Lower leg skin (tissue), 4 donors: ENCODE measurements around the gene PPFIBP2. TPM values are rescaled to one million over a fixed set of nuclear protein-coding genes. Genes with fewer than 3 reads are reported as not detected.
"Not testable (repeated sequence)": the region's sequence is repeated elsewhere in the genome, so short reads cannot be mapped to it uniquely, and the experiment has no call there.

ENCODE experiments used
- DNase-seq, 2 donors: peaks; one replicate each; pipeline ENCODE4 v3.0.0-alpha.2; 2019; ENCODE audit warnings: low spot score in 2 of 2
- H3K4me3 ChIP-seq: fragments of 200-600 bp; sonication (generic); 2 replicates; pipeline ENCODE4 v1.5.1; 2017; ENCODE audit warnings: mild to moderate bottlenecking, low read depth; ENCODE audit not compliant: poor library complexity, severe bottlenecking
- CTCF ChIP-seq, 3 donors: fragments of 450-650 bp; IDR thresholded peaks; one replicate each; pipeline ENCODE4 v1.5.1; 2016; ENCODE audit warnings: antibody characterized with exemption in 3 of 3, mild to moderate bottlenecking in 3 of 3, moderate library complexity in 2 of 3
- POLR2A ChIP-seq, 2 donors: fragments of 450-650 bp; IDR thresholded peaks; one replicate each; pipeline ENCODE4 v1.6.1; 2016 to 2017; ENCODE audit warnings: antibody characterized with exemption in 2 of 2, mild to moderate bottlenecking in 1 of 2, moderate library complexity in 1 of 2
- WGBS, 2 donors: methylation state at CpG; one replicate each; pipeline ENCODE4 v1.1.5; 2018; 5-methylcytosine and 5-hydroxymethylcytosine counted together
- intact Hi-C: fragments of 100-400 bp; cut with DNase I; formaldehyde crosslinking; loops from one replicate; pipeline ENCODE4 v1.15.0; 2023; ENCODE audit warnings: low total_unique reads
- total RNA-seq, 4 donors: library from RNA; depleted of rRNA; stranded (reverse); fragments of >200 nt; gene quantifications; one replicate each; pipeline ENCODE4 v1.1.0, GENCODE V29; 2016

Gene PPFIBP2
- total RNA-seq, 4 donors from 2014 or later: 56.6 to 87.1 (median 69.5) TPM

DNA sequence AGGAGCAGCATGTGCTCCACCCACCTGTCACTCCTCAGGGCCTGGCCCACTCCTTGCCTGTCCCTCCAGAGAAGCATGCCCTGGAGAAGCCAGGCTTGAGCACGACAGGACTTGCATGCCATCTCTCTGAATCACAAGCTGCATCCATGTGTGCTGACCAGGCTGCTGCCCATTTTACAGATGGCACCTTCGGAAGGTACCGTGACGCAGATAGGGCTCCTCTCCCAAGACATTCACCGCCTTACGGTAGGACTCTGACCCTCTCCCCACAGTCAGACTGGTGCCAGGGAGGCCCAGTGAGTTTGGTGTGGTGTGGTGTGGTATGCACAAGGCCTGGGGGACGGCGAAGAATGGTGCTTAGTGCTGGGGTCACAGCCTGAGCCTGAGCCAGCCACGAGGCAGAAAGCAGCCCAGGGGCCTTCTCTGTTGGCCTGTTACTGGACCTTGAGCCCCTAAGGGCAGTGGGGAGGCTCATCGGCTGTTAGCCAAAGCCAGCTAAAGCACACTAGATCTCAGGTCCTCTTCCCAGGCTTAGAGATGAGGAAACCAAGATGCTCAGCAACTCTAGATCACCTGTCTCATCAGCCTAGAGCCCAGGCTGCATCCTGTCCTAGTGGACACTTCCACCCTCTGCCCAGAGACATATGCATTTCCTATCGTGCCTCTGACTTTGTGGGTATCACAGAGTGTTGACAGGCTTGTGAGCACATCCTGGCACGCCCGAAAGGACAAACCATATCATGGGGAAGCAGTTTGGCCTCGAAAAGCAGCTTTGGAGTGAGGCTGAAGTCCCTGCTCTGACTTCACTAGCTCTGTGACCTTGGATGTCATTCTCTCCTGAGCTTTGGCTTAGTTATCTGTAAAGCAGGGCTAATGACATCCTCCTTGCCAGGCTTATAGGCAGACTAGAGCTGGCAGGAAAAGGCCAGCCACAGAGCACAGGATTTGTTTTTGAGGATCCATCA is 141.7 kb downstream of the PPFIBP2 start:
- intact Hi-C loops: loop anchor here (5.0 kb wide), 1 partner anchor 83 kb away; no protein-coding TSS in a partner anchor
- WGBS, 2 donors: 76 to 77% methylated on average over 14 of the region's 14 CpGs

GRCh38 chr11:7656704-7657103 is 142.9 kb downstream of the PPFIBP2 start:
- H3K4me3 ChIP-seq: no peak overlapping the region
- 88 to 90% methylated on average over 10 to 11 of the region's 11 CpGs for WGBS, 2 donors
- no peak for DNase-seq
- intact Hi-C loops: loop anchor here (5.0 kb wide), 1 partner anchor 84 kb away; no protein-coding TSS in a partner anchor
- TF ChIP-seq POLR2A (IDR thresholded peaks at IDR 0.05) (no peak), CTCF (IDR thresholded peaks at IDR 0.05) (no peak)

More for the DNA sequence above, 141.7 kb downstream of the PPFIBP2 start:
- peak in 1 of 2 donors; percentile 75 for DNase-seq
- no peak overlapping the region for H3K4me3 ChIP-seq
- no peak for TF ChIP-seq POLR2A (IDR thresholded peaks at IDR 0.05)
- no peak for TF ChIP-seq CTCF (IDR thresholded peaks at IDR 0.05)

DNA sequence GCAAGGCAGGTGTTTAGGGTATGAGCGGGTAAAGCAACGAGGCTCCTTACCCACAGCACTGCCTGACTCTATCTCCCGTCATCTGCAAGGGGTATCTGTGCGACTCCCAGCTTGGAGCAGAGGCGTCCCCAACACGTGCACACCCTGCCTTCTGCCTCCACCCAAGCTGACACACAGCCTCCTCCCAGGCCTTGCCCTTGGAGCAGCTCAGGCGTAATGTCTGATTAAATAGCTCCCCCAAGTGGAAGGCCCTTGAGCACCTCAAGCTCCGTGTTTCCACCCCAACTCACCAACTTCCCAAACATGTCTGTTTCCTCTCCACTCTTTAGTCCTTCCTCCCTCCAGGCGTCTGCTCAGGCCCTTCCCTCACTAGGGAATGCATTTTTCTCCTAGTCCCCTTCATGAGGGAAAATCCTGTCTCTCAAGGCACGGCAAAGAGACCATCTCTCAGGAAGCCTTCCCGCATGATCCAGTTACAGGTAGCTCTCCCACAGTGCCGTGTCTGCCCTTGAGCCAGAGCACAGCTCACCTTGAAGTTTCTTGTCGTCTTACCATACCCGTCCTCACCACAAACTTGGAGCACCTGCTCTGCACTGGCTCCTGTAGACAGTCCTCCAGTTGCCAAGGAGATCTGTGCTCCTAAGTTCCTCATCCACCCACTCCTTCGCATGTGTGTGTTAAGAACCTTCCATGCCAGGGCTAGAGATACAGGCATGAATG is 143.7 kb downstream of the PPFIBP2 start:
- H3K4me3 ChIP-seq: no peak overlapping the region
- TF ChIP-seq CTCF (IDR thresholded peaks at IDR 0.05) (no peak), POLR2A (IDR thresholded peaks at IDR 0.05) (no peak)
- 52 to 53% methylated on average over 15 of the region's 15 CpGs for WGBS, 2 donors
- intact Hi-C loops: loop anchor here (5.0 kb wide), 1 partner anchor 85 kb away; no protein-coding TSS in a partner anchor
- peak; percentile 76 to 91 for DNase-seq

DNA sequence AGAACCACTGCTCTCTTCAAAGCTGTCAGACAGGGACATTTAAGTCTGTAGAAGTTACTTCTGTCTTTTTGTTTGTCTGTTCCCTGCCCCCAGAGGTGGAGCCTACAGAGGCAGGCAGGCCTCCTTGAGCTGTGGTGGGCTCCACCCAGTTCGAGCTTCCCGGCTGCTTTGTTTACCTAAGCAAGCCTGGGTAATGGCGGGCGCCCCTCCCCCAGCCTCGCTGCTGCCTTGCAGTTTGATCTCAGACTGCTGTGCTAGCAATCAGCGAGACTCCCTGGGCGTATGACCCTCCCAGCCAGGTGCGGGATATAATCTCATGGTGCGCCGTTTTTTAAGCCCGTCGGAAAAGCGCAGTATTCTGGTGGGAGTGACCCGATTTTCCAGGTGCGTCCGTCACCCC is 149.7 kb downstream of the PPFIBP2 start:
- DNase-seq, H3K4me3 ChIP-seq, intact Hi-C loops: not testable (repeated sequence)
- WGBS, 2 donors: 81 to 92% methylated on average over 12 to 16 of the region's 16 CpGs

DNA sequence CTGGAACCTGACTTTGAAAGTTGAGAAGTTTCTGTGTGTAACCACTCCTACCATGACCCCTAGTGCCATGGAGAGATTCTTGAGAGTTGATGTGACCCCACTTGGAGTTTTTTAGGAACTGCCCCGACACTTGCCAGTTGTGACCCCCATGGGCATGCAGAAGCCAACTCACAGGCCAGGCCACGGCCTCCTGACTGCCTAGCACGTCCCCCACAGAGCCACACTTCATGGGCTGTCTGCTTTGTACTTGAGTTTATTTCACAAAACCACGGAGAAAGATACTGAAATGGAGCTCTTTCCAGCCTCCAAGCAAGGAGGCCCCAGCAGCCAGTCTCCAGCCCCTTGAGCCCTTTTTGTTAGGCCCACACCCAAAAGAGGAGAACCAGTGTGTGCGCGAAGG is 151.1 kb downstream of the PPFIBP2 start:
- WGBS, 2 donors: 77 to 96% methylated on average over 6 of the region's 6 CpGs

More for the DNA sequence above, 151.1 kb downstream of the PPFIBP2 start:
- intact Hi-C loops: no loop called here
- H3K4me3 ChIP-seq: no peak overlapping the region
- TF ChIP-seq POLR2A (IDR thresholded peaks at IDR 0.05): no peak
- TF ChIP-seq CTCF (IDR thresholded peaks at IDR 0.05): no peak
- no peak for DNase-seq
